Mesothelial cell of epicardium (in vitro differentiated cells): ENCODE results near the gene DRC1. TPM values are rescaled to one million over a fixed set of nuclear protein-coding genes. Genes with fewer than 3 reads are reported as not detected.

Experiments
- DNase-seq, 2 experiments: peaks; one replicate each; pipeline ENCODE4 v3.0.0; 2021; ENCODE audit warnings: low spot score in 2 of 2; ENCODE audit not compliant: unreplicated experiment in 2 of 2
- H3K27ac Mint-ChIP-seq: 2 replicates; pipeline ENCODE4 v1.8.0; 2021; ENCODE audit warnings: mixed read lengths
- H3K27me3 Mint-ChIP-seq: 2 replicates; pipeline ENCODE4 v1.8.0; 2021; ENCODE audit warnings: low read depth, mixed read lengths
- H3K36me3 Mint-ChIP-seq: 2 replicates; pipeline ENCODE4 v1.8.0; 2021; ENCODE audit warnings: mixed read lengths
- H3K4me1 Mint-ChIP-seq: 2 replicates; pipeline ENCODE4 v1.8.0; 2021; ENCODE audit warnings: mixed read lengths
- H3K4me3 Mint-ChIP-seq: 2 replicates; pipeline ENCODE4 v1.8.0; 2021; ENCODE audit warnings: mild to moderate bottlenecking, moderate library complexity, mixed read lengths
- H3K9me3 Mint-ChIP-seq: 2 replicates; pipeline ENCODE4 v1.8.0; 2021; ENCODE audit warnings: mixed read lengths
- total RNA-seq: library from RNA; stranded (reverse); gene quantifications from 3 replicates; pipeline ENCODE4 v1.2.1, GENCODE V29; 2021
- TF ChIP-seq, protein P1 (sequence below): fragments of 200-600 bp; sonication (generic); IDR thresholded peaks from one replicate; pipeline ENCODE4 v1.5.0; 2021; ENCODE audit warnings: antibody characterized with exemption; ENCODE audit not compliant: unreplicated experiment

The DRC1 gene
- total RNA-seq, 1 donor from 2014 or later: 0.22 TPM

DNA sequence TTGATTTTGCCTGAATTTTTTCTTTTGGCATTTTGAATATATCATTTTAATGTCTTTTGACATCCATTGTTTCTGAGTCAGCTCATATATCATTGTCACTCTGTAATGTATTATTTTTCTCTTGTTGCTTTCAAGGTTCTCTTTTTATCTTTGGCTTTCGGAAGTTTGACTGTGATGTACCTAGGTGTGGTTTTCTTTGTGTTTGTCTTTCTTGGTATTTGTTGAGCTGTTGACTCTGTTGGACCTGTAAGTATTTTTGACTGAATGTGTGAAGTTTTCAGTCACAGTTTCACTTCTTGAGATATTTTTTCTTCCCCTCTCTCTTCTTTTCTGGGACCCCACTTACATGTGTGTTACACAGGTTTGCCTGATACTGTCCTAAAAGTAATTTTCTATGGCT is 24.9 kb upstream of the DRC1 start:
- Mint-ChIP-seq H3K9me3 (peaks cover 8% of the 10 kb centered on the region), H3K27ac (no peak overlapping the region), H3K27me3 (no peaks in the 10 kb centered on the region), H3K36me3 (peaks cover 47% of the 10 kb centered on the region), H3K4me3 (no peak overlapping the region), H3K4me1 (no peaks in the 10 kb centered on the region)
- TF ChIP-seq, protein P1, sequence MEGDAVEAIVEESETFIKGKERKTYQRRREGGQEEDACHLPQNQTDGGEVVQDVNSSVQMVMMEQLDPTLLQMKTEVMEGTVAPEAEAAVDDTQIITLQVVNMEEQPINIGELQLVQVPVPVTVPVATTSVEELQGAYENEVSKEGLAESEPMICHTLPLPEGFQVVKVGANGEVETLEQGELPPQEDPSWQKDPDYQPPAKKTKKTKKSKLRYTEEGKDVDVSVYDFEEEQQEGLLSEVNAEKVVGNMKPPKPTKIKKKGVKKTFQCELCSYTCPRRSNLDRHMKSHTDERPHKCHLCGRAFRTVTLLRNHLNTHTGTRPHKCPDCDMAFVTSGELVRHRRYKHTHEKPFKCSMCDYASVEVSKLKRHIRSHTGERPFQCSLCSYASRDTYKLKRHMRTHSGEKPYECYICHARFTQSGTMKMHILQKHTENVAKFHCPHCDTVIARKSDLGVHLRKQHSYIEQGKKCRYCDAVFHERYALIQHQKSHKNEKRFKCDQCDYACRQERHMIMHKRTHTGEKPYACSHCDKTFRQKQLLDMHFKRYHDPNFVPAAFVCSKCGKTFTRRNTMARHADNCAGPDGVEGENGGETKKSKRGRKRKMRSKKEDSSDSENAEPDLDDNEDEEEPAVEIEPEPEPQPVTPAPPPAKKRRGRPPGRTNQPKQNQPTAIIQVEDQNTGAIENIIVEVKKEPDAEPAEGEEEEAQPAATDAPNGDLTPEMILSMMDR: no peak
- DNase-seq: no peak

DNA sequence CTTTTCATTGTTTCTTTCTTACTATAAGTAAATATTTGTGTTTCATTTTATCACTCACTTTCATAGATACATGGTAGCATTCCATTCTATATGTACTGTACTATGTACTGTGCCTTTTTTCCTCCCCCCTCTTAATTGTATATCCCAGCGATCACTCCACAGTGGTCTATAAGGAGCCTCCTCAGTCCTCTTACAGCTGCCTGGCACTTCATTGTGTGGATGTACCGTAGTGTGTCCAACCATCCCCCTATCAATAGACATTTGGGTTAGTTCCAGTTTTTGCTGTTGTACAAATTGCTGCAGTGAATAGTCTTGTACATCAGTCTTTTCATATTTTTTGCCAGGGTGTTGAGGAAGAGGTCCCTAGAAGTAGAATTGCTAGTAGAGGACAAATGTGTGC is 21.4 kb upstream of the DRC1 start:
- Mint-ChIP-seq H3K4me1 (no peaks in the 10 kb centered on the region), H3K4me3 (no peak overlapping the region), H3K9me3 (peaks cover 4% of the 10 kb centered on the region), H3K36me3 (peaks cover 32% of the 10 kb centered on the region), H3K27me3 (no peaks in the 10 kb centered on the region), H3K27ac (no peak overlapping the region)
- TF ChIP-seq, protein P1: no peak
- DNase-seq: no peak

DNA sequence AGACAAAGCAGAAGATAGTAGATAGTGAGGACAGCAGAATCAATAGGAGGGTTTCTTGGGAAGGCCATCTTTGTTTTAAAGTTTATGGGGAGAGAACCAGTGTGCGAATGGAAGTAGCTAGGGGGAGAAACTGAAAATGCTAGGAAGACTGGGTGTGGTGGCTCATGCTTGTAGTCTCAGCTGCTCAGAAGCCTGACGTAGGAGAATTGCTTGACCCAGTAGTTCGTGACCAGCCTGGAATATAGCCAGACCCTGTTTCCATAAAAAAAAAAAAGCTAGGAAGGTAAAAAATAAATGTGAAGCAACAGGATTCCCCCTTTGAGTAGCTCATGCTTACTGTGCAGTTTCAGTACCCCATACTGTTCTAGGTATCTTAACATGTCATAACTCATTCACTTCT is 19.2 kb upstream of the DRC1 start:
- TF ChIP-seq, protein P1: no peak
- Mint-ChIP-seq H3K27me3 (no peaks in the 10 kb centered on the region), H3K4me1 (no peaks in the 10 kb centered on the region)

DNA sequence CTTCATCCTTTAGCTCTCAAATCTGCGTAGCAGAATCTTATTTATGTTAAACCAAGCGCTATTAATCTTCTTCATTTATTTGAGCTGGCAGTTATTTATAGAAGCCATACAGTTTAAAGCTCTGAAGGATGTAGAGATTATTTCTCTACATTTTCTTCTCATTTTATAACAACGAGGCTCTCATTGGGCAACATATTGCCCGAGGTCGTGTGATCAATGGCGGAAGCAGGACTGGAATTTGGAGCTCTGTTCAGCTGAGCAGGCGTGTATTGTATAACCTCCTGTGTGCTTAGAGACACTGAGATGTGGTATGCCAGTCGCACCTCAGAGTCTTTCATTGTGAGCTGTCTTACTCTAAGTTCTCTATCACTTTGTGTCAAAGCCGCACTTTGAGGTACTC is 17.5 kb upstream of the DRC1 start:
- H3K27ac Mint-ChIP-seq: no peak overlapping the region
- peaks cover 8% of the 10 kb centered on the region for H3K36me3 Mint-ChIP-seq
- H3K9me3 Mint-ChIP-seq: no peaks in the 10 kb centered on the region
- H3K27me3 Mint-ChIP-seq: no peaks in the 10 kb centered on the region
- no peak for DNase-seq
- H3K4me3 Mint-ChIP-seq: no peak overlapping the region
- no peaks in the 10 kb centered on the region for H3K4me1 Mint-ChIP-seq
- TF ChIP-seq, protein P1: no peak

More for the DNA sequence above, 19.2 kb upstream of the DRC1 start:
- peaks cover 4% of the 10 kb centered on the region for H3K9me3 Mint-ChIP-seq
- peaks cover 21% of the 10 kb centered on the region for H3K36me3 Mint-ChIP-seq
- no peak overlapping the region for H3K27ac Mint-ChIP-seq
- no peak for DNase-seq
- H3K4me3 Mint-ChIP-seq: no peak overlapping the region

DNA sequence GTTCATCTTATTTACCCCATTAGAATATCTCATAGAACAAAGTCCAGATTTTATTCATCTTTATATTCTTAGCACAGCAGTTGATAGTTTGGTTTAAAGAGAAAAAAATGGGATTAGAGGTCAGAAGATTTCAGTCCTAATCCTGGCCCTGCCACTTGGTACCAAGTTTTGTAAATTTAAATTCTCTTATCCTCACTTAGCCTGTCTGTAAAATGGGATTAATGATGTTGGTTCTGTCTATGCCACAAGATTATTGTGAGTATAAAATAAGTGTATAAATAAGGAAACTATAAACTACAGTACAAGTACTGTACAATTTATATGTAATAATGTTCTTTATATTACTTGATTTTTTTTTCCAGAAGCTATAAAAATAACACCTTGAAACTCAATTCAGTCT is 17.1 kb upstream of the DRC1 start:
- TF ChIP-seq, protein P1: no peak
- H3K4me3 Mint-ChIP-seq: no peak overlapping the region
- H3K9me3 Mint-ChIP-seq: no peaks in the 10 kb centered on the region
- no peaks in the 10 kb centered on the region for H3K4me1 Mint-ChIP-seq
- H3K27ac Mint-ChIP-seq: no peak overlapping the region
- peaks cover 8% of the 10 kb centered on the region for H3K36me3 Mint-ChIP-seq
- no peak for DNase-seq
- no peaks in the 10 kb centered on the region for H3K27me3 Mint-ChIP-seq

DNA sequence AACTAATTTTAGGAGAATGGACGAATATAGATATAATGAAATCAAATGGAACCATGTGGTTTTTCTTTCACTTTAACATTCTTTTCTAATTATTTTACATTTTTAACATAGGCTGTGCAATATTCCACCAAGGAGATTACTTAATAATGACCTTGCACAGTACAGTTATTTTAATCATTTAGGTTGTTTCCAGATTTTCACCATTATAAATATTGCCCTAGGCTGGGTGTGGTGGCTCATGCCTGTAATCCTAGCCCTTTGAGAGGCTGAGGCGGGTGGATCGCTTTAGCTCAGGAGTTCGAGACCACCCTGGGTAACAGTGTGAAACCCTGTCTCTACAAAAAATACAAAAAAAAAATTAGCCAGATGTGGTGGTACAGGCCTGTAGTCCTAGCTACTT is 14.5 kb upstream of the DRC1 start:
- Mint-ChIP-seq H3K4me3 (no peak overlapping the region), H3K36me3 (peaks cover 8% of the 10 kb centered on the region), H3K4me1 (no peaks in the 10 kb centered on the region), H3K9me3 (no peaks in the 10 kb centered on the region), H3K27me3 (no peaks in the 10 kb centered on the region), H3K27ac (no peak overlapping the region)
- DNase-seq: no peak
- TF ChIP-seq, protein P1: no peak
